Loucy (cell line): ENCODE results near the gene HOTAIR.

Experiments used
- H2AFZ ChIP-seq: fragments of 200-600 bp; sonication (generic); 2 replicates; pipeline ENCODE4 v1.6.0; 2016; ENCODE audit warnings: antibody characterized with exemption, mild to moderate bottlenecking, low read length, moderate library complexity
- H3F3A ChIP-seq: fragments of 200-600 bp; 2 replicates; pipeline ENCODE4 v1.6.0; 2016; ENCODE audit warnings: antibody characterized with exemption, low read depth, mild to moderate bottlenecking
- H3K27me3 ChIP-seq: fragments of 200-600 bp; sonication (generic); 2 replicates; pipeline ENCODE4 v1.6.1; 2014; ENCODE audit warnings: low read length, mild to moderate bottlenecking; ENCODE audit not compliant: insufficient read depth, poor library complexity, severe bottlenecking
- H3K36me3 ChIP-seq: fragments of 200-600 bp; sonication (generic); 2 replicates; pipeline ENCODE4 v1.6.1; 2016; ENCODE audit warnings: low read length; ENCODE audit not compliant: insufficient read depth
- H3K4me1 ChIP-seq: fragments of 200-600 bp; sonication (generic); 2 replicates; pipeline ENCODE4 v1.5.1; 2014; ENCODE audit warnings: low read length, mild to moderate bottlenecking; ENCODE audit not compliant: insufficient read depth, poor library complexity, severe bottlenecking
- H3K4me2 ChIP-seq: fragments of 200-600 bp; sonication (generic); 2 replicates; pipeline ENCODE4 v1.6.0; 2014; ENCODE audit warnings: antibody characterized with exemption, low read length, low read depth, mild to moderate bottlenecking; ENCODE audit not compliant: poor library complexity, severe bottlenecking
- H3K4me3 ChIP-seq: fragments of 200-600 bp; sonication (generic); 2 replicates; pipeline ENCODE4 v1.5.1; 2014; ENCODE audit warnings: low read length, mild to moderate bottlenecking, mixed read lengths; ENCODE audit not compliant: poor library complexity, severe bottlenecking
- H3K79me2 ChIP-seq: fragments of 200-600 bp; sonication (generic); 2 replicates; pipeline ENCODE4 v1.6.1; 2014; ENCODE audit warnings: low read length; ENCODE audit not compliant: insufficient read depth
- H3K9ac ChIP-seq: fragments of 200-600 bp; sonication (generic); 2 replicates; pipeline ENCODE4 v1.6.0; 2014; ENCODE audit warnings: mild to moderate bottlenecking, low read depth, low read length, moderate library complexity; ENCODE audit not compliant: poor library complexity, severe bottlenecking
- H3K9me2 ChIP-seq: fragments of 200-600 bp; sonication (generic); replicated peaks from 2 replicates; pipeline ENCODE4 v1.6.1; 2016; ENCODE audit warnings: low read depth, low read length, mixed read lengths
- H3K9me3 ChIP-seq: fragments of 200-600 bp; sonication (generic); 2 replicates; pipeline ENCODE4 v1.6.1; 2014; ENCODE audit warnings: mild to moderate bottlenecking, antibody characterized with exemption, low read length, low read depth; ENCODE audit not compliant: insufficient read depth
- H4K20me1 ChIP-seq: fragments of 200-600 bp; sonication (generic); 2 replicates; pipeline ENCODE4 v1.6.0; 2014; ENCODE audit warnings: antibody characterized with exemption, low read length, mild to moderate bottlenecking; ENCODE audit not compliant: insufficient read depth, poor library complexity, severe bottlenecking
- CTCF ChIP-seq: fragments of 200-600 bp; sonication (generic); conservative IDR thresholded peaks from 2 replicates; pipeline ENCODE4 v1.5.1; 2014; ENCODE audit warnings: mild to moderate bottlenecking, antibody characterized with exemption, low read length
- EZH2phosphoT487 ChIP-seq: fragments of 200-600 bp; IDR thresholded peaks from 2 replicates; pipeline ENCODE4 v1.6.1; 2018; ENCODE audit warnings: antibody characterized with exemption, mild to moderate bottlenecking, moderate library complexity, borderline replicate concordance

Gene HOTAIR

GRCh38 chr12:54006559-54007220 is 31.9 kb upstream of the HOTAIR start:
- H3K9ac ChIP-seq: no peak overlapping the region
- TF ChIP-seq EZH2phosphoT487 (no peak), CTCF (no peak)
- H2AFZ ChIP-seq: no peak overlapping the region

GRCh38 chr12:54005853-54006558 is 31.3 kb upstream of the HOTAIR start:
- no peaks in the 10 kb centered on the region for H3F3A ChIP-seq
- H3K9me3 ChIP-seq: no peaks in the 10 kb centered on the region
- no peak overlapping the region for H2AFZ ChIP-seq
- H3K9me2 ChIP-seq: no peaks in the 10 kb centered on the region
- no peaks in the 10 kb centered on the region for H4K20me1 ChIP-seq
- H3K36me3 ChIP-seq: no peaks in the 10 kb centered on the region
- peak overlapping the region; percentile 43 for H3K4me2 ChIP-seq
- TF ChIP-seq CTCF: peak; percentile 93
- TF ChIP-seq EZH2phosphoT487: no peak
- H3K4me1 ChIP-seq: peaks cover 9% of the 10 kb centered on the region
- H3K79me2 ChIP-seq: no peaks in the 10 kb centered on the region
- H3K27me3 ChIP-seq: no peaks in the 10 kb centered on the region
- H3K4me3 ChIP-seq: no peak overlapping the region
- H3K9ac ChIP-seq: no peak overlapping the region

More at GRCh38 chr12:54006559-54007220, 31.9 kb upstream of the HOTAIR start:
- Histone ChIP-seq H3K4me3 (no peak overlapping the region), H3K4me2 (peak overlapping the region; percentile 43), H3K36me3 (no peaks in the 10 kb centered on the region), H3K27me3 (no peaks in the 10 kb centered on the region), H3K79me2 (no peaks in the 10 kb centered on the region), H4K20me1 (no peaks in the 10 kb centered on the region), H3K9me3 (no peaks in the 10 kb centered on the region), H3K9me2 (no peaks in the 10 kb centered on the region), H3K4me1 (peaks cover 16% of the 10 kb centered on the region), H3F3A (no peaks in the 10 kb centered on the region)

- H2AFZ ChIP-seq: no peak overlapping the region
- H3F3A ChIP-seq: no peaks in the 10 kb centered on the region
- H3K9ac ChIP-seq: no peak overlapping the region
- H3K4me3 ChIP-seq: no peak overlapping the region
- no peaks in the 10 kb centered on the region for H4K20me1 ChIP-seq
- no peaks in the 10 kb centered on the region for H3K27me3 ChIP-seq
- H3K9me2 ChIP-seq: no peaks in the 10 kb centered on the region
- no peaks in the 10 kb centered on the region for H3K79me2 ChIP-seq
- H3K4me1 ChIP-seq: peaks cover 4% of the 10 kb centered on the region
- no peaks in the 10 kb centered on the region for H3K36me3 ChIP-seq
- H3K4me2 ChIP-seq: no peak overlapping the region
- no peak for TF ChIP-seq CTCF
- no peak for TF ChIP-seq EZH2phosphoT487
- H3K9me3 ChIP-seq: no peaks in the 10 kb centered on the region
Measured at GRCh38 chr12:54005531-54005852, 30.7 kb upstream of the HOTAIR start.
